OCI-LY3 (cell line): Measurements from ENCODE around the gene MGAT2.
A peak's percentile ranks its signal among the peaks of the same experiment; 100 is the strongest.

Experiments used
- H2AFZ ChIP-seq: fragments of 200-600, 300-600 bp; shearing (Covaris generic); 2 replicates; pipeline ENCODE4 v1.6.0; 2014; ENCODE audit warnings: antibody characterized with exemption, low read depth, low read length
- H3K27ac ChIP-seq: fragments of 200-600, 300-600 bp; sonication (generic); 2 replicates; pipeline ENCODE4 v1.5.1; 2014; ENCODE audit warnings: mild to moderate bottlenecking, low read length, moderate library complexity, mixed read lengths
- H3K27me3 ChIP-seq: fragments of 200-600, 300-600 bp; sonication (generic); 2 replicates; pipeline ENCODE4 v1.6.1; 2014; ENCODE audit warnings: low read depth, low read length, mixed read lengths
- H3K36me3 ChIP-seq: fragments of 200-600, 300-600 bp; sonication (generic); replicated peaks from 2 replicates; pipeline ENCODE3; 2014; ENCODE audit warnings: low read depth, low read length, mixed read lengths
- H3K4me1 ChIP-seq: fragments of 300-600, 200-600 bp; sonication (generic); 2 replicates; pipeline ENCODE4 v1.6.1; 2014; ENCODE audit warnings: low read length, mixed read lengths
- H3K4me2 ChIP-seq: fragments of 200-600, 300-600 bp; sonication (generic); 2 replicates; pipeline ENCODE4 v1.6.1; 2014; ENCODE audit warnings: low read length, mixed read lengths
- H3K4me3 ChIP-seq: fragments of 300-600, 200-600 bp; sonication (generic); 2 replicates; pipeline ENCODE4 v1.5.1; 2014; ENCODE audit warnings: antibody characterized with exemption, mild to moderate bottlenecking, low read length, moderate library complexity
- H3K79me2 ChIP-seq: fragments of 300-600, 200-600 bp; shearing (Covaris generic); 2 replicates; pipeline ENCODE4 v1.6.1; 2014; ENCODE audit warnings: mild to moderate bottlenecking, low read length, mixed read lengths
- H3K9ac ChIP-seq: fragments of 300-600, 200-600 bp; shearing (Covaris generic); 2 replicates; pipeline ENCODE4 v1.6.0; 2014; ENCODE audit warnings: mild to moderate bottlenecking, low read length, moderate library complexity
- H3K9me3 ChIP-seq: fragments of 200-600, 300-600 bp; shearing (Covaris generic); 2 replicates; pipeline ENCODE4 v1.6.1; 2014; ENCODE audit warnings: low read length, mixed read lengths; ENCODE audit not compliant: insufficient read depth
- H4K20me1 ChIP-seq: fragments of 200-600, 300-600 bp; sonication (generic); 2 replicates; pipeline ENCODE4 v1.6.1; 2016; ENCODE audit warnings: low read length, mixed read lengths; ENCODE audit not compliant: insufficient read depth
- CTCF ChIP-seq: fragments of 200-600, 300-600 bp; sonication (generic); IDR thresholded peaks from 2 replicates; pipeline ENCODE4 v1.5.1; 2014; ENCODE audit warnings: antibody characterized with exemption, low read length, low read depth
- EZH2phosphoT487 ChIP-seq: fragments of 200-600 bp; shearing (Covaris generic); IDR thresholded peaks from 2 replicates; pipeline ENCODE4 v1.6.1; 2018; ENCODE audit warnings: antibody characterized with exemption, mixed run types, low read depth

The MGAT2 gene

GRCh38 chr14:49620182-49621113 is at the start of gene MGAT2, which contains the start of gene RPL36AL:
TSS of gene MGAT2 (plus strand) at chr14:49620799. CDS start at chr14:49621269, 470 bp downstream.
TSS of gene RPL36AL (minus strand) at chr14:49620626. CDS start at chr14:49619104, 1,522 bp downstream.
- Histone ChIP-seq H3K79me2 (peaks cover 95% of the 10 kb centered on the region), H3K27ac (peak within 1 kb of the TSS; percentile 89), H3K4me1 (peaks cover 33% of the 10 kb centered on the region), H4K20me1 (peaks cover 44% of the 10 kb centered on the region), H3K27me3 (no peaks in the 10 kb centered on the region), H3K36me3 (peaks cover 56% of the 10 kb centered on the region), H3K4me2 (peak within 1 kb of the TSS; percentile 96), H2AFZ (no peak within 1 kb of the TSS), H3K9me3 (no peaks in the 10 kb centered on the region), H3K4me3 (peak within 1 kb of the TSS; percentile 88), H3K9ac (peak within 1 kb of the TSS; percentile 94)
- TF ChIP-seq CTCF, result peak; percentile 21; the same call in 1 of the 2 replicates
- no peak for TF ChIP-seq EZH2phosphoT487

- no peak overlapping the region for H3K27ac ChIP-seq
- H3K4me2 ChIP-seq, result no peak overlapping the region
- peaks cover 52% of the 10 kb centered on the region for H3K36me3 ChIP-seq
- no peaks in the 10 kb centered on the region for H3K4me1 ChIP-seq
- no peak overlapping the region for H3K4me3 ChIP-seq
- no peak overlapping the region for H3K9ac ChIP-seq
- H3K27me3 ChIP-seq, result no peaks in the 10 kb centered on the region
- H4K20me1 ChIP-seq, result peaks cover 3% of the 10 kb centered on the region; the same call in 1 of the 2 replicates
- no peaks in the 10 kb centered on the region for H3K9me3 ChIP-seq
- H2AFZ ChIP-seq, result no peak overlapping the region
- TF ChIP-seq CTCF (no peak), EZH2phosphoT487 (no peak)
- H3K79me2 ChIP-seq, result peaks cover 5% of the 10 kb centered on the region
These were observed 46.6 kb upstream of the MGAT2 start for GRCh38 chr14:49574038-49574437.

DNA sequence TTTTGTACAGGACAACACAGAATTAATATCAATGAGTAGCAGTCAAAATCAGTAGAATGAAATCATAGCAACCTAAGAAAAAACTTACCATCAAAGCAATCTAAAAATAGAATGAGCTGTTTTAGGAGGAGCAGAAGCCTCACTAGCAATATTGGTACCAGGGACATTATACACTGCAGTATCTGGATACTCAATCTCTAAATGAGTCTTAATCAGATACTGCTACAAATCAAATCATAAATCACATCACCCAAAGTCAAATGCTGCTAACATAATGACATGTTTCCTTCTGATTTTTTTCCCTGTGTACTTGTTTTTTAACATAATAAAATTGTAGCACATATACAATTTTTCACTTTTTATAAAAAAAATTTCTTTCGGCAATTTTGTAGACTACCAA is 42.5 kb upstream of the MGAT2 start:
- H3K4me1 ChIP-seq, result no peaks in the 10 kb centered on the region
- no peak overlapping the region for H3K4me3 ChIP-seq
- no peaks in the 10 kb centered on the region for H3K27me3 ChIP-seq
- H3K36me3 ChIP-seq, result peaks cover 60% of the 10 kb centered on the region
- H3K9me3 ChIP-seq, result no peaks in the 10 kb centered on the region
- no peak overlapping the region for H3K27ac ChIP-seq
- H3K79me2 ChIP-seq, result peaks cover 46% of the 10 kb centered on the region
- H2AFZ ChIP-seq, result no peak overlapping the region
- H3K4me2 ChIP-seq, result no peak overlapping the region
- peaks cover 36% of the 10 kb centered on the region for H4K20me1 ChIP-seq
- no peak for TF ChIP-seq EZH2phosphoT487
- no peak for TF ChIP-seq CTCF
- H3K9ac ChIP-seq, result no peak overlapping the region

DNA sequence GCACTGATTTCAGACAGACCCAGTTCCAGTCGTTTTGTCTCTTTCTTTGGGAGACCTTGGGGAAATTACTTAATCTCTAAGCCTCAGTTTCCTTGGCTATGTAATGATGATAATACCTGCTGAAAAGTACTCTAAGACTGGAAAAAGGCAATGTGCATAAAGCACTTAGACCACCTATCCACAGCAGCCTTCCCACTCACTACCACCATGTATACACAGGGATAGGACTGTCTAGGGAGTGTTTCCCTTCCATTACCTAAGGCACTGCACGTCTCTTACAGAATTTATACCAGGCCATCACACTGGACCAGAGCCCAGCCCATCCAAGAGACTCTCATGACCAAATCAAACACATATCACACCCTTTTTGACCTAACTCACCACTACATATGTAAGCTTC is 40.8 kb upstream of the MGAT2 start:
- Histone ChIP-seq H3K79me2 (peaks cover 63% of the 10 kb centered on the region), H4K20me1 (peaks cover 53% of the 10 kb centered on the region)

More for the DNA sequence above, 40.8 kb upstream of the MGAT2 start:
- Histone ChIP-seq H2AFZ (no peak overlapping the region), H3K4me1 (peaks cover 13% of the 10 kb centered on the region), H3K4me3 (no peak overlapping the region), H3K9ac (no peak overlapping the region), H3K36me3 (peaks cover 62% of the 10 kb centered on the region), H3K27ac (no peak overlapping the region), H3K27me3 (no peaks in the 10 kb centered on the region), H3K4me2 (no peak overlapping the region), H3K9me3 (no peaks in the 10 kb centered on the region)
- TF ChIP-seq CTCF, result no peak
- TF ChIP-seq EZH2phosphoT487, result no peak
